Right ventricle myocardium superior (tissue), 1 donor: ENCODE results near the gene ATP2C2. TPM values are rescaled to one million over a fixed set of nuclear protein-coding genes. Genes with fewer than 3 reads are reported as not detected.
"Not testable (repeated sequence)": the region's sequence is repeated elsewhere in the genome, so short reads cannot be mapped to it uniquely, and the experiment has no call there.

ENCODE experiments used
- ATAC-seq: fragments of 200-7000 bp; cut with Tn5 transposase; one replicate; pipeline ENCODE4 v1.9.1; 2020; ENCODE audit warnings: mild to moderate bottlenecking; ENCODE audit not compliant: poor library complexity
- DNase-seq: peaks from one replicate; pipeline ENCODE4 v3.0.0-alpha.2; 2020
- intact Hi-C: fragments of 100-400 bp; cut with DNase I; formaldehyde crosslinking; loops from one replicate; pipeline ENCODE4 v1.11.2; 2022
- total RNA-seq: library from RNA; stranded (reverse); fragmentation: NEBNext Ultra II Directional; extraction: Animal tissue kit (Norgen Biotek cat#: 25700); gene quantifications from one replicate; pipeline ENCODE4 v1.2.1, GENCODE V29; 2021
- donor health status: DM: no; HTN: yes; CAD: no; lungs with severe emphysema.

The ATP2C2 gene
- total RNA-seq, 1 donor from 2014 or later: not detected

DNA sequence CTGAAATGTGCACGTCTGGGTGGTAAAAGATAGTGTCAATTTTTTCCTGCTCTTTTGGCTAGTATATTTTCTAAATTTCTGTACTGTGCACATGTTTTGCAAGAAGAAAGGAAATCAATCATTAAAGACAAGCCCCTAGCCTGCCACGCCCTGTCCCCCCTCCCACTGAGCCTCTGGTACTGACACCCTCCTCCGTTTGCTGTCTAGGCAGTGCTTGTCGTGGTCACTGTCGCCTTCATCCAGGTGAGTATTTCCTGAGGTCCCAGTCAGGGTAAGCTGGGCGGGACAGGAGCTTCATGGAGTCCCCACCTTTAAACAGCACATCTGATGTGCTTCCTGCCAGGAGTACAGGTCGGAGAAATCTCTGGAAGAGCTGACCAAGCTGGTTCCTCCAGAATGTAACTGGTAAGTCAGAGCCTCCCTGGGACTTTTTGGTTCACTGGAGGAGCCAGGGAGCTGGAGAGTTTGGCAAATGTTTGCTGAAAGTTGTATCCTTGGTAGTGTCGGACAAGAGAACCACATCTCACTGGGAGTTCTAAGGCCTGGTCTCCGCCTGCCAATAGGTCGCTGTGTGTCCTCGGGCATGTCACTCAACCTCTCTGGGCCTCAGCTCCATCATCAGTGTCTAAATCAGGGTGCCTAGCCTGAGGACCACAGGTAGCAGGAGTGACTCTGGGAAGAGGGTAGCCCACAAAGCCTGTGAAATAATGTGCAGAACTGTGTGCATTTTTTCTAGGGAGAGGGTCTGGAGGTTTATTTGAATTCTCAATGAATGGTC lies 42.2 kb downstream of the ATP2C2 start:
- intact Hi-C loops: no loop called here

GRCh38 chr16:84411768-84412167 lies 43.4 kb downstream of the ATP2C2 start:
- no peak for ATAC-seq
- intact Hi-C loops: no loop called here
- DNase-seq: no peak

More for the DNA sequence above, 42.2 kb downstream of the ATP2C2 start:
- DNase-seq (no peak), ATAC-seq (no peak)

DNA sequence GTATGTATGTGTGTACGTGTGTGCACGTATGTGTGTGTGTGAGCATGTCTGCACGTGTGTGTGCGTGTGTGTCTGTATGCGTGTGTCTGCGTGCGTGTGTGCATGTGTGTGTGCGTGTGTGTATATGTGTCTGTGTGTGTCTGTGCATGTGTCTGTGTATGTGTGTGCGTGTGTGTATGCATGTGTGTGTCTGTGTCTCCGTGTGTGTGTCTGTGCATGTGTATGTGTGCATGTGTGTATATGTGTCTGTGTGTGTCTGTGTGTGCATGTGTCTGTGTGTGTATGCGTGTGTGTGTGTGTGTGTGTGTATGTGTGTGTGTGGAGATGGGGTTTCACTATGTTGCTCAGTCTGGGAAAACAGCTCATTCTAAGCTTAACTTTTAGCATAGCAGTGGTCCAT lies 43.9 kb downstream of the ATP2C2 start:
- intact Hi-C loops: no loop called here
- no peak for ATAC-seq
- DNase-seq: no peak

- ATAC-seq (no peak), DNase-seq (no peak)
- intact Hi-C loops: no loop called here
These were observed 45.1 kb downstream of the ATP2C2 start for GRCh38 chr16:84413244-84414004.

GRCh38 chr16:84414789-84415326 lies 46.5 kb downstream of the ATP2C2 start:
- DNase-seq (peak; percentile 46), ATAC-seq (peak; percentile 55)
- intact Hi-C loops: no loop called here

- DNase-seq (no peak), ATAC-seq (no peak)
- intact Hi-C loops: no loop called here
These were observed 48.3 kb downstream of the ATP2C2 start for GRCh38 chr16:84416407-84417321.

DNA sequence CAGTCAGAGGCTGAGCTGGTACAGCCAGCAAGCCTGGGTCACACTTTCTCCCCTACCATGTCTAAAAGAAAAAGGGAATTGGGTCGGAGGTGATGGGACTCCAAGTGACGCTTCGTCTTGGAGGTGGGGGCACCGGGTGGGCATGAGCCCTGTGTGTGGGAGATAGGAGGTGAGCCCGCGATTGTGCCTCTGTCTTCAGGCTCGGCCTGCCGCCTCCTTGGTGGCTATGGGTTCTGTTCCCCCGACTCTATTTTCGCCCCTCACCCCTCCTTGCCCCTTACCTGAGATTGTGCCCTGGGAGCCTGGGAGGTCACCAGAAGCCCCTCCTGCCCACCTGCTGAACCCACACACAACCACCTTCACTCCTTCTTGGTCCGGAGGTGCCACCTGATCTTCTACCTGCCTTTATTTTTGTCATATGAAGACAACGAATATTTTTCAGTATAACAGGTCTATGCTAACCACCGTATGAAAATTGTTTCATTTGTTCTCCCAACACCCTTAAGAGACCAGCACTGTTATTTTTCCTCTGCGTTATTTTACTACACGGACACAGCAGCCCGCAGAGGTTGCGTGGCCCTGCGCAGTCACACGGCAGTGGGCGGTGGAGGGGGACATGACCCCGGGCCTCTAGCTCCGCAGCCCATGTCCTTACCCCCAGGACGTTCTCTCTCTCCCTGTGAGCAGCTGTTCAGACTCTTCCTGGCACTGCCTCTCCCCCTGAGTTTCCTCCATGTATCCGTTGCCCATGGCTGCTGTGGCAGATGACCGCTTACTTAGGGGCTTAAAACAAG lies 49.9 kb downstream of the ATP2C2 start:
- intact Hi-C loops: no loop called here

GRCh38 chr16:84419730-84420129 lies 51.4 kb downstream of the ATP2C2 start:
- no peak for DNase-seq
- intact Hi-C loops: no loop called here
- ATAC-seq: no peak

More for the DNA sequence above, 49.9 kb downstream of the ATP2C2 start:
- ATAC-seq (no peak), DNase-seq (no peak)

DNA sequence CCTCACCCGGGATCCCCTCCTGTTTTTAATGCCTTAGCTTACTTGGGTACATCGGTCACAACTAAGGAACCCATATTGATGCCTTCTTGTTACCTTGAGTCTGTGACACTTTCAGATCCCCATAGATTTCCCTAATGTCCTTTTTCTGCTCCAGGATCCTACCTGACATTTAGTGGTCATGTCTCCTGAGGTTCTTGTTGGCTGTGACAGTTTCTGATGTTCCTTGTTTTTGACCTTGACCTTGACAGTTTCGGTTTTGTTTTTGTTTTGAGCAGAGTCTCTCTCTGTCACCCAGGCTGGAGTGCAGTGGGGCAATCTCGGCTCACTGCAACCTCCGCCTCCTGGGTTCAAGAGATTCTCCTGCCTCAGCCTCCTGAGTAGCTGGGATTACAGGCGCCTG lies 52.2 kb downstream of the ATP2C2 start:
- DNase-seq, ATAC-seq, intact Hi-C loops: not testable (repeated sequence)

DNA sequence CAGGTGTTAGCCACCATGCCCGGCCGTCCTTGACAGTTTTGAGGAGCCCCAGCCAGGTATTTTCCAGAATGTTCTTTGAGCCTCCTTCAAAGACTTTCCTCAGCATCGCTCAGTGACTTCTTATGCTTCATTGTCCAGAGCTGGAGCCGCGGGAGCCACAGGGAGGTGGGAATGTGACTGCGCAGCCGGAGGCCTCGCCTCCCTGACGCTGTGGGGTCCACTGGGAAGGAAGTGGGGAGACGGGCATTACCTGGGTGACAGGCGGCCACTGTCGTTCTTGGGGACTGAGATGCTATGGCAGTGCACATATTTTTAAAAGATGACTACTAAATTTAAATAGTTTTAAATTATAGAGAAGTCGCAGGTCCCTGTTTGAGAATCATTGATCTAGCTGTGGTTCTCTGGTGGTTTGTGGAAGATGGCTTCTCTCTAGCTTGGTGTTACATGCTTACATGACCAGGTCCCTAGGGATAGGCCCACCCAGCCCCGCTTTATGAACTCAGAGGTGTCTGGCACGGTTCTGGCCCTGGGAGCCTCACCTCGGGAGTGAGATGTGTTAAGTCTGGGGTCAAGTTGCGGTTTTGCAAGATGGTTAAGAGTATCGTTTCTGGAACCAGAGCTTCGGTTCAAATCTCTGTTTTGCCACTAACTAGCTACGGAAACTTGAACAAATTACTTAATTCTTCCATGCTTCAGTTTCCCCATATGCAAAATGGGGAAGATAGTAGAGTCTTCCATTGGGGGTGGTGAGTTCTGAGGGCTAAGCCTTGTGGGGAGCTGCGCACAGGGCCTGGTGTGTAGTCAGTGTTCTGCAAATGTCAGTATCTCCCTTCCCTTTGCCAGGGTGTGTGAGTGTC lies 53.0 kb downstream of the ATP2C2 start:
- DNase-seq (no peak), ATAC-seq (no peak)
- intact Hi-C loops: no loop called here

DNA sequence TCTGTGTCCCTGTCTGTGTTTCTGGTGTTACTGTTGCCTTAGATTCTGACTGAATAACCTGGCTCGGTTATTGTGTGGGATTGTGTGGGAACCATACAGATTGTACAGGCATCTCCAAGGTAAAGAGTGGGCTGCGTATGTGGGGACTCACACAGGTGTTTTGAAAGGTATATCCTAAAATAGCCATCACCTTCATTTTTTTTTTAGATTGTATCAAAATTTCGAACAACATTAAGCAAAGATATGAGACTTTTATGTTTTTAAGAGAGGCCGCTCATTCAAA lies 53.5 kb downstream of the ATP2C2 start:
- ATAC-seq (no peak), DNase-seq (no peak)

DNA sequence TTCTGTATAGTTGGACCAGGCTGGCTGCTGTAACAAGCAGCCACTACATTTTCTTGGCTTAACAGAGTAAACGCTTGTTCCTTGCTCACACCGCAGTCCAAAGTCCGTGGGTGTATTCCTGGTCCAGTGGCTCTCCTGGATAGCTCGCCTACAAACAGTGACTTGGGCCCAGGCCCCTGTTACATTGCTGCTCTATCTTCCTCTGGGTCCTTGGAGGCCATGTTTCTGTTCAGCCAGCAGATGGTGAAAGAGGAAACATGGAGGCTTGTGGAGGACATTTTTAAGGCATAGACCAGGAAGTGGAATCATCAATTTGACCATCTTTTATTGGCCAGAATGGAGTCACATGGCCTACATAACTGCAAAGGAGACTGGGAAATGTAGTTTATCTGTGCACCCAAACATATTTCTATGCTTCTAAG lies 55.1 kb downstream of the ATP2C2 start:
- intact Hi-C loops: no loop called here
- ATAC-seq (no peak), DNase-seq (no peak)

More for the DNA sequence above, 53.5 kb downstream of the ATP2C2 start:
- intact Hi-C loops: no loop called here

DNA sequence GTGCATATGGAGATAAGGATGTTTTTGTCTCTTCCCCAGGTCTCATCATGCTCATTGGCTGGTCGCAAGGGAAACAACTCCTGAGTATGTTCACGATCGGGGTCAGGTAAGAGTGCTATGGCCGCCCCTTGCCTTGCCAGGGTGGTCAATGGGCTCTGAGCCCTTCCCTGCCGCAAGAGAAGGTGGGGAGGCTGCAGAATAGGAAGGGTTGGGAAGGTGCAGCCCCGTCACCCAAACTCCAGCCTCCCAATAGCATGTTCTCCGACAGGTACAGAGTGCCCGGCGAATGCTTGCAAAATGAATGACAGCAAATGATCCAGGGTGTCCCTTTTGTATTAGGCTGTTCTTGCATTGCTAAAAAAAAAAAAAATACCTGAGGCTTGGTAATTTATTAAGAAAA lies 57.4 kb downstream of the ATP2C2 start:
- ATAC-seq (no peak), DNase-seq (no peak)
- intact Hi-C loops: no loop called here

DNA sequence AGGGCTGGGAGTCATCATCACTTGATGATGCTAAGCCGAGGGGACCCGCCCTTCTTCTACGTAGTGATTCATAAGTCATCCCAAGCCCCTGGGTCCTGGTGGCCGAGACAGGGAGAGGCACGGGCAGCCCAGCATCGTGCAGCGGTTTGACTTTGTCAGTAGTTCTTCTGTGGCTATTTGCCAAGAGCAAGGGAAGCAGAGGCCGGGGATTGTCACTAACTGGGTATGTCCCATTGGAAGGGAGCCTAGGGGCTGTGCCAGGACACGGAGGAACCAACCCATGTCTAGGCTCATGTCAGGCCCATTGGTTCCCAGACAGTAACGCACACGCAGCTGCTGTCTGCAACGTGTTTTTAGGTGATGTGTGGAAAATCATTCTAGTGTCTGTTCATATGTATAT lies 58.5 kb downstream of the ATP2C2 start:
- ATAC-seq: no peak
- DNase-seq: no peak
- intact Hi-C loops: no loop called here

- ATAC-seq (no peak), DNase-seq (no peak)
- intact Hi-C loops: no loop called here
These were observed 59.2 kb downstream of the ATP2C2 start for GRCh38 chr16:84427553-84427952.

DNA sequence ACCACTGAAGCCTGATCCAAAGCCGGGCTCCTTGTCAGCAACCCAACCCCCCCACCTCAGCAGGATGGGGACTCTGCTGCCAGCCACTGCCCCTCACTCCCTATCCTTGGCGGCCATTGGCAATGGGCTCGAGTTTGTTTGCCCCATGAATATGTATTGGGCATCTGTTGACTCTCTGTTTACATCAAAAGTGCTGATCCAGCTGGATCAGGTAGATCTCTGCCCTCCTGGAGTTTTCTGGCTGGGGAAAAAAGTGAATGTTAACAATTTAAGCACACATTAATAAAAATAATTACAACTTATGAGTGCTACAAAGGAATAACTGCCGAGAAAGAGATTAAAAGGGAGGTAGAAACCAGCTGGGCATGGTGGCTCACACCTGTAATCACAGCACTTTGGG lies 62.5 kb downstream of the ATP2C2 start:
- intact Hi-C loops: no loop called here
- ATAC-seq (no peak), DNase-seq (no peak)

- ATAC-seq: no peak
- intact Hi-C loops: no loop called here
These were observed 66.5 kb downstream of the ATP2C2 start for GRCh38 chr16:84434800-84435199.

More at GRCh38 chr16:84434800-84435199, 66.5 kb downstream of the ATP2C2 start:
- no peak for DNase-seq
